Endothelial cell of umbilical vein (primary cell): ENCODE measurements around the gene RNF25.

ENCODE experiments used
- EZH2 ChIP-seq: IDR thresholded peaks from 2 replicates; pipeline ENCODE4 v1.6.1; 2012; ENCODE audit warnings: borderline replicate concordance, low read depth, mild to moderate bottlenecking, moderate library complexity, low read length, inconsistent platforms; ENCODE audit not compliant: severe bottlenecking
- POLR2AphosphoS5 ChIP-seq: IDR thresholded peaks from 2 replicates; pipeline ENCODE4 v1.6.1; 2012; ENCODE audit warnings: low read depth, mild to moderate bottlenecking, control low read depth, low read length, moderate library complexity; ENCODE audit not compliant: insufficient read depth
- TF ChIP-seq, protein P1 (sequence below), 2 donors: IDR thresholded peaks; 1 replicate in 1 of 2; 2 replicates in 1 of 2; pipeline ENCODE4 v1.5.1; 2011; ENCODE audit warnings: low read length in 2 of 2, mild to moderate bottlenecking in 2 of 2, moderate library complexity in 2 of 2, control low read depth in 1 of 2, inconsistent platforms in 1 of 2, low read depth in 1 of 2; ENCODE audit not compliant: insufficient read depth in 1 of 2; ENCODE audit errors: extremely low read depth in 1 of 2

DNA sequence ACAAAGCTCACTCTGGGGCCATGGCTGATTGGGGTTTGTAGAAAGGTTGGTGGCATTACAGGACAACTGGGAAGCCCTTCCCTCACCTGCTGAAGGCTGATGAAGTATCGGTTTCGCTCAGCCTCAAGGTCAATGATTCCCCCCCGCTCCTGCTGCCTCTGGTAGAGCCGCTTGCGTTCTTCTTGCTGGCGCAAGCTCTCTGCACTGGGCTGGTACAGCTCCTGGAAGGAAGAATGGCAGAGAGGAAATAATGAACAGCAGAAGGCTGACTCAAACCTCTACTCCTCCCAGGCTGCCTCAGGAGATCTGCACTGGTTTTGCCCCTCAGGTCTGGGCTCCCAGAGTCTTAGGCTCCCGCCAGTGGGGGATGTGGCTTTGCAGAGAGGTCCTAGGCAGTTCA, 7.1 kb downstream of the RNF25 start:
- TF ChIP-seq POLR2AphosphoS5 (no peak), EZH2 (no peak)
- TF ChIP-seq, protein P1, sequence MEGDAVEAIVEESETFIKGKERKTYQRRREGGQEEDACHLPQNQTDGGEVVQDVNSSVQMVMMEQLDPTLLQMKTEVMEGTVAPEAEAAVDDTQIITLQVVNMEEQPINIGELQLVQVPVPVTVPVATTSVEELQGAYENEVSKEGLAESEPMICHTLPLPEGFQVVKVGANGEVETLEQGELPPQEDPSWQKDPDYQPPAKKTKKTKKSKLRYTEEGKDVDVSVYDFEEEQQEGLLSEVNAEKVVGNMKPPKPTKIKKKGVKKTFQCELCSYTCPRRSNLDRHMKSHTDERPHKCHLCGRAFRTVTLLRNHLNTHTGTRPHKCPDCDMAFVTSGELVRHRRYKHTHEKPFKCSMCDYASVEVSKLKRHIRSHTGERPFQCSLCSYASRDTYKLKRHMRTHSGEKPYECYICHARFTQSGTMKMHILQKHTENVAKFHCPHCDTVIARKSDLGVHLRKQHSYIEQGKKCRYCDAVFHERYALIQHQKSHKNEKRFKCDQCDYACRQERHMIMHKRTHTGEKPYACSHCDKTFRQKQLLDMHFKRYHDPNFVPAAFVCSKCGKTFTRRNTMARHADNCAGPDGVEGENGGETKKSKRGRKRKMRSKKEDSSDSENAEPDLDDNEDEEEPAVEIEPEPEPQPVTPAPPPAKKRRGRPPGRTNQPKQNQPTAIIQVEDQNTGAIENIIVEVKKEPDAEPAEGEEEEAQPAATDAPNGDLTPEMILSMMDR (IDR thresholded peaks at IDR 0.05; ENCODE audit: extremely low read depth in 1 of 2, insufficient read depth in 1 of 2, low read depth in 1 of 2, low read length in 2 of 2): no peak
